Activated T-helper 1 cell treated with Interleukin-2 at 50 U/mL for 16 hours (primary cell): Measurements from ENCODE around the gene CST5.
"Not testable (repeated sequence)": the region's sequence is repeated elsewhere in the genome, so short reads cannot be mapped to it uniquely, and the experiment has no call there.

Experiments
- DNase-seq: peaks from one replicate; pipeline ENCODE4 v3.0.0-alpha.2; 2020; ENCODE audit warnings: low read depth

Gene CST5

DNA sequence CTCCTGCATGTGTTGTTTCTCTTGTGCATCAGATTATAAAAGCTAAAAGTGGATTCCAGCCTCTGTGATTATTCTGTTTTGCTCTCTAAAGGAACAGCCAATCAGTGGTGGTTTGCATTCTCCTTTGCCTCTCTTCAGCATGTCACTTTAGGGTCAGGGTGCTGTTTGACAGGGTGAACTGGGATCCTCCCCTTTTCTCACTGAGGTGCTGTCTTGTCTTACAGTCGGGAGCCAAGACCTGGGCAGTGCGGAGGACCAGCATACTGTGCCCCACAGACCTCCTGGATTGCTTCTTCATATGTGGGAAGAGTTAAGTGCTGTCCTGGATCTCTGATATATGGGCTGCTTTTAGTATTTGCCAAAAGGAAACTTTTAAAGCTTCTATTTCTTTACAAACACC lies 37.9 kb downstream of the CST5 start:
- DNase-seq, result no peak

GRCh38 chr20:23835716-23836115 lies 43.8 kb downstream of the CST5 start:
- no peak for DNase-seq

- no peak for DNase-seq
Observed at GRCh38 chr20:23832775-23833513, 46.6 kb downstream of the CST5 start.

DNA sequence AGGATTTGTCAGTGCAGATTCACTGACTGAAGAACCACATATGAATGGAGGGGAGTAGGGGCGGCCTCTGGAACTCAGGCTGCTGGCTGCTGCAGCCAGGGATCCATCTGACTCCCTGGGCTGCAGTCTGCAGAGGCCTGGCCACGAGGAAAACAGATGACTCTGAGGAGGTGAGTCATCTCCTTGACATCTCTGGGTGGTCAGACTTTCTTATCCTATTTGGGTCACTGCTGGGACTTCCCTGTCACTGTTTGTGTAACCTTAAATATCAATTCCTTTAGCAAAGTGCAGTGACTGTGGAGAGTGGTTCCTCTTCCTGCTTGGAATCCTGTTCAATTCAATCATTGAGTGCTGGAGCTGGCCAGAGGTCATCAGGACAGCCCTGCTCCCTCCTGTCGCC lies 47.6 kb downstream of the CST5 start:
- not testable (repeated sequence) for DNase-seq

DNA sequence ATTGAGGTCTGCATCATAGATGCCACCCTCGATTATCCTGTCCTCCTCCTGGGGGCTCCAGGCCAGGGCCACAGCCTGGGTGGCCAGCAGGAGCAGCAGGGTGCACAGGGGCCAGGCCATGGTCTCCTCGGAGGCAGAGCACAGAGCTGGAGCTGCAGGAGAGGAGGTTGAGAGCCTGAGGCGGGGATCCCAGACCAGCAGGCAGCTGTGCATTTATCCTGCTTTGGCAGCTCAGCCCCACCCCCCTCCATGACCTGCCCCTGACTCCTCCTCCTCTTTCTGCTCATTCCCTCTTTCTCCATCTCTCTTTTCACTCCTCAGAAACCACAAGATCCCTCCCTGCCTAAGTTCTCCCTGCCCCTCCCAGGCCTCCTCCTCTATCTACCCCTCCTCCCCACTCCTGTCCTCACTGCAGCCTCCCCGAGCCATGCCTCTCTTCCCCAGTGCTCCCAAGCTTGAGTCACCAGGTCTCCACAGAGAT lies 53.0 kb downstream of the CST5 start, which contains the start of gene CST2:
Gene CST2 (minus strand): TSS at position 189 of the 481 bp plus-strand sequence. CDS start 69 bp downstream, at position 120.
- DNase-seq, result no peak
